Spinal cord (tissue), 10 donors: ENCODE results near the gene SPATA2L. TPM values are rescaled to one million over a fixed set of nuclear protein-coding genes. Genes with fewer than 3 reads are reported as not detected.

Experiments
- DNase-seq, 6 donors: peaks; one replicate each; pipeline versions ENCODE4 v3.0.0 to v3.0.0-alpha.2; 2013 to 2015; ENCODE audit warnings: low spot score in 6 of 6, low read depth in 4 of 6
- H3K27ac ChIP-seq: one replicate; pipeline ENCODE4 v1.5.1; 2013; ENCODE audit warnings: low read depth, low read length, control low read depth
- H3K27me3 ChIP-seq: one replicate; pipeline ENCODE4 v1.6.1; 2013; ENCODE audit warnings: low read length; ENCODE audit not compliant: control insufficient read depth, insufficient read depth
- H3K36me3 ChIP-seq: one replicate; pipeline ENCODE4 v1.6.1; 2013; ENCODE audit warnings: low read length; ENCODE audit not compliant: control insufficient read depth, insufficient read depth
- H3K4me1 ChIP-seq: one replicate; pipeline ENCODE4 v1.6.1; 2013; ENCODE audit warnings: low read length; ENCODE audit not compliant: control insufficient read depth, insufficient read depth
- H3K4me3 ChIP-seq: one replicate; pipeline ENCODE4 v1.5.1; 2013; ENCODE audit warnings: low read depth, low read length, control low read depth
- H3K9me3 ChIP-seq: one replicate; pipeline ENCODE4 v1.6.1; 2013; ENCODE audit warnings: low read length; ENCODE audit not compliant: control insufficient read depth, insufficient read depth
- whole genome bisulfite sequencing: methylation state at CpG from one replicate; pipeline ENCODE4 v1.1.5; 2013; ENCODE audit warnings: missing lambda C conversion rate; ENCODE audit not compliant: insufficient coverage; 5-methylcytosine and 5-hydroxymethylcytosine counted together
- polyA plus RNA-seq, 2 donors: library from polyadenylated mRNA; unstranded; fragments of 120-200 nt; gene quantifications; one replicate each; pipeline ENCODE4 v1.2.1, GENCODE V29; 2013; ENCODE audit not compliant: insufficient read length in 2 of 2
- total RNA-seq, 2 donors: library from RNA; depleted of rRNA in 1 of 2; stranded (reverse); fragments of 120-200 nt in 1 of 2; fragments of >200 nt in 1 of 2; gene quantifications; one replicate each; pipeline versions ENCODE4 v1.2.3 to v1.2.4, GENCODE V29; 2013 to 2014
- donor health status: healthy.

SPATA2L gene
- total and polyA plus RNA-seq, 4 donors: 8.7 to 15.3 (median 11.8) TPM

DNA sequence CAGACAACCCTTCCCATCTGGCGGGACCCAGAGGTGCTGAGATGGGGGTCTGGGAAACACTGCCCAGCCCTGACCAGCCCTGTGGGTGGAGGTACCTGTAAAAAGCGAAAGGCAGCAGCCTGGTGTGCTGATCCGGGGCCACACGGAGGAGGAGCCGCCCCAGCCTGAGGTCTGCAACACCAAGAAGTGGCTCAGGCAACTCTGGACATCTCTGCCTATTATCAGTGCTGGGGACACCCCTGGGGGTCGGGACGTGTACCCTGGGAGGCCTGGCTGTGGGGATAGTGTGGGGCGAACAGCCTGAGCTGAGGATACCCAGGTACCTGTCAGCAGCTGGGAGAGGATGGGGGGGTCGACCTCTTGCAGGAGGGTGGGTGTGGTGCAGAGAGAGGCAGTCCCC is 37.9 kb upstream of the SPATA2L start:
- Histone ChIP-seq H3K4me1 (no peaks in the 10 kb centered on the region), H3K27ac (no peak overlapping the region), H3K27me3 (no peaks in the 10 kb centered on the region), H3K9me3 (no peaks in the 10 kb centered on the region), H3K36me3 (peaks cover 92% of the 10 kb centered on the region), H3K4me3 (no peak overlapping the region)
- 91% methylated on average over 8 of the region's 9 CpGs for WGBS
- no peak for DNase-seq

DNA sequence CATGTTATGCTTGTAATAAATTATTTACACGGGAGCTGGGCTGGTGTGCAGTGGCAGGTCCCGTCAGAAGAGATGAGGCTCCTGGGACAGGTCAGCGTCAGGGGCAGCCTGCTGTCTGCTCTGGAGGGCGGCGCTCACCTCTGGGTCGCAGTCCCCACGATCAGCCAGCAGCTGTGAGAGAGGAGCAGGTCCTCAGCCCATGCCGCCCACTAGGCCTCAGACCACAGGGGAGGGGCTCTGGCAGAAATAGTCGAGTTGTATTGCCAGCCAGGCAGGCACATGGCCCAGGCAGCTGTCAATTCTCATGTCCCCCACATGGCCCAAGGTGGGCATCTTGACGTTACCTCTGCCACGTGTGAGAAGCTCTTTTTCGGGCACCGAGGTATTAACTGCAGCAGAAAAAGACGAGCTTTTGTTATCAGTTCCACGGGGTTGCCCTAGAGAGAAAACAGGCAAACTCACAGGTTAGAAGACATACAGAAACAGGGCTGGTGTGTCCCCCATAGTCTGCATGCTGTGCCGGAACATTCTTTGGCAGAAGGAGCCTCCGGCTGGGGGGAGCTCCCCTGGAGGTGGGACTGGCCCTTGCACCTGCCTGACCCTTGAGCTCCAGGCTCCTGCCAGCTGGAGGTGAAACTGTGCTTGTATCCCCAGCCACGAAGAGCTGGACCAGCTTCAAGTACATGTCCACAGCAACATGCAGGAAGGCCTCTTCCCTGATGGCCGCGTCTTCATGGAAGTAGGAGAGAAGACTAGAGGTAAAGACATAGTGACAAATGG is 37.2 kb upstream of the SPATA2L start:
- no peaks in the 10 kb centered on the region for H3K27me3 ChIP-seq
- no peak overlapping the region for H3K27ac ChIP-seq
- H3K9me3 ChIP-seq: no peaks in the 10 kb centered on the region
- H3K36me3 ChIP-seq: peaks cover 92% of the 10 kb centered on the region
- no peak overlapping the region for H3K4me3 ChIP-seq
- no peak for DNase-seq
- WGBS: 84% methylated on average over 18 of the region's 20 CpGs
- H3K4me1 ChIP-seq: no peaks in the 10 kb centered on the region

DNA sequence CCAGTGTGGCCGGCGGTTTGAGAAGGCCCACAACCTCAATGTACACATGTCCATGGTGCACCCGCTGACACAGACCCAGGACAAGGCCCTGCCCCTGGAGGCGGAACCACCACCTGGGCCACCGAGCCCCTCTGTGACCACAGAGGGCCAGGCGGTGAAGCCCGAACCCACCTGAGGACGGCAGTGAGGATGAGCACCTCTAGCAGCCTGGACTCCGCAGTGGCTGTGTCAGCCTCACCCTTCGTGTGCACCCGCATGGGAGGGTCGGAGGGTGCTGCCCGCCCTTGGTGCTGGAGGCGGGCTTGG is 36.5 kb upstream of the SPATA2L start:
- Histone ChIP-seq H3K4me1 (no peaks in the 10 kb centered on the region), H3K27me3 (no peaks in the 10 kb centered on the region), H3K4me3 (no peak overlapping the region), H3K27ac (no peak overlapping the region), H3K9me3 (no peaks in the 10 kb centered on the region), H3K36me3 (peaks cover 99% of the 10 kb centered on the region)
- no peak for DNase-seq
- 93% methylated on average over 14 of the region's 14 CpGs for WGBS

- Histone ChIP-seq H3K27me3 (no peaks in the 10 kb centered on the region), H3K27ac (no peak overlapping the region), H3K4me3 (no peak overlapping the region), H3K4me1 (no peaks in the 10 kb centered on the region), H3K36me3 (peaks cover 99% of the 10 kb centered on the region), H3K9me3 (no peaks in the 10 kb centered on the region)
- no peak for DNase-seq
- 95% methylated on average over 14 of the region's 20 CpGs for WGBS
Observed at GRCh38 chr16:89737341-89738071, 36.0 kb upstream of the SPATA2L start.

DNA sequence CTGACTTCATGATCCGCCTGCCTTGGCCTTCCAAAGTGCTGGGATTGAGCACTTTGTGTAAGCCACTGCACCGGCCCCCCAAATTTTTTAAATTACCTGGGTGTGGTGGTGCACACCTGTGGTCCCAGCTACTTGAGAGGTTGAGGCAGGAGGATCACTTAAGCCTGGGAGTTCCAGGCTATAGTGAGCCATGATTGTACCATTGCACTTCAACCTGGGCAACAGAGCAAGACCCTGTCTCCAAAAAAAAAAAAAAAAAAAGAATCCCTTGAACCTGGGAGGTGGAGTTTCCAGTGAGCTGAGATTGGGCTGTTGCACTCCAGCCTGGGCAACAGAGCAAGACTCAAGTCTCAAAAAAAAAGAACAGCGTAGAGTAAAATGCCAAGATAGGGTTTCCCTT is 35.0 kb upstream of the SPATA2L start:
- H3K36me3 ChIP-seq: peaks cover 99% of the 10 kb centered on the region
- no peak overlapping the region for H3K27ac ChIP-seq
- H3K4me1 ChIP-seq: no peaks in the 10 kb centered on the region
- H3K4me3 ChIP-seq: no peak overlapping the region
- WGBS: 100% methylated on average over 1 of the region's 3 CpGs
- H3K27me3 ChIP-seq: no peaks in the 10 kb centered on the region
- H3K9me3 ChIP-seq: no peaks in the 10 kb centered on the region
- no peak for DNase-seq

- Histone ChIP-seq H3K4me3 (no peak overlapping the region), H3K27ac (no peak overlapping the region), H3K36me3 (peaks cover 100% of the 10 kb centered on the region), H3K4me1 (no peaks in the 10 kb centered on the region), H3K27me3 (no peaks in the 10 kb centered on the region), H3K9me3 (no peaks in the 10 kb centered on the region)
- WGBS: 95% methylated on average over 16 of the region's 21 CpGs
- DNase-seq: no peak
Observed at GRCh38 chr16:89733792-89734191, 32.3 kb upstream of the SPATA2L start.

DNA sequence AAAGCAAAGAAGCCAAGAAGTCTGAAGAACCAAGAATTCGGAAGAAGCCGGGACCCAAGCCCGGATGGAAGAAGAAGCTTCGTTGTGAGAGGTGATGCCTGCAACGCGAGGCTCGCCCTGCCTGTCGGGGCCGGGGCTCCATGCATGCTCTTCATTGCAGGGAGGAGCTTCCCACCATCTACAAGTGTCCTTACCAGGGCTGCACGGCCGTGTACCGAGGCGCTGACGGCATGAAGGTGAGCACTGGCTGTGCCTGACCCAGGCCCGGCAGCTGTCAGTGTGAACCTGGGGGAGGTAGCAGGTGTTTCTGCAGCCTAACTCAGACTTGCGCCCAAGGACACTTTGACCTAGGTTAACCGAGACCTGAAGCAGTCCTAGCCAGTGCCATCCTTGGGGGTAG is 31.8 kb upstream of the SPATA2L start:
- Histone ChIP-seq H3K4me3 (no peak overlapping the region), H3K4me1 (no peaks in the 10 kb centered on the region), H3K9me3 (no peaks in the 10 kb centered on the region), H3K36me3 (peaks cover 100% of the 10 kb centered on the region), H3K27ac (no peak overlapping the region), H3K27me3 (no peaks in the 10 kb centered on the region)
- no peak for DNase-seq
- WGBS: 86% methylated on average over 17 of the region's 17 CpGs

GRCh38 chr16:89732918-89733242 is 31.4 kb upstream of the SPATA2L start:
- Histone ChIP-seq H3K4me1 (no peaks in the 10 kb centered on the region), H3K27ac (no peak overlapping the region), H3K4me3 (no peak overlapping the region), H3K27me3 (no peaks in the 10 kb centered on the region), H3K9me3 (no peaks in the 10 kb centered on the region), H3K36me3 (peaks cover 100% of the 10 kb centered on the region)
- DNase-seq: no peak
- whole genome bisulfite sequencing: 96% methylated on average over 9 of the region's 9 CpGs

GRCh38 chr16:89732142-89732917 is 30.8 kb upstream of the SPATA2L start:
- DNase-seq: no peak
- Histone ChIP-seq H3K27me3 (no peaks in the 10 kb centered on the region), H3K4me3 (no peak overlapping the region), H3K27ac (no peak overlapping the region), H3K9me3 (no peaks in the 10 kb centered on the region), H3K36me3 (peaks cover 100% of the 10 kb centered on the region), H3K4me1 (no peaks in the 10 kb centered on the region)
- WGBS: 94% methylated on average over 21 of the region's 24 CpGs
